Skeletal muscle satellite cell (primary cell): ENCODE measurements around the gene ZFYVE21.

Experiments
- H3K27me3 ChIP-seq: 2 replicates; pipeline ENCODE4 v1.7.0; 2013; ENCODE audit warnings: low read length; ENCODE audit not compliant: control insufficient read depth, insufficient read depth
- H3K36me3 ChIP-seq: 2 replicates; pipeline ENCODE4 v1.7.0; 2013; ENCODE audit warnings: mild to moderate bottlenecking, control low read depth, low read length; ENCODE audit not compliant: insufficient read depth
- H3K4me1 ChIP-seq: 2 replicates; pipeline ENCODE4 v1.7.0; 2013; ENCODE audit warnings: low read length; ENCODE audit not compliant: control insufficient read depth, insufficient read depth
- H3K4me2 ChIP-seq: 2 replicates; pipeline ENCODE4 v1.7.0; 2013; ENCODE audit warnings: mild to moderate bottlenecking, low read length
- H3K4me3 ChIP-seq: 2 replicates; pipeline ENCODE4 v1.7.0; 2013; ENCODE audit warnings: low read length
- H3K9ac ChIP-seq: 2 replicates; pipeline ENCODE4 v1.7.0; 2013; ENCODE audit warnings: mild to moderate bottlenecking, low read depth, low read length, moderate library complexity
- H3K9me3 ChIP-seq: replicated peaks from 2 replicates; pipeline ENCODE4 v1.7.0; 2013; ENCODE audit warnings: mild to moderate bottlenecking, control low read depth, low read length

ZFYVE21 gene

GRCh38 chr14:103710771-103711377 lies 4.7 kb upstream of the ZFYVE21 start:
- H3K27me3 ChIP-seq: no peaks in the 10 kb centered on the region
- peak overlapping the region; percentile 84 for H3K4me2 ChIP-seq
- H3K9me3 ChIP-seq: no peaks in the 10 kb centered on the region
- no peak overlapping the region for H3K4me3 ChIP-seq
- H3K9ac ChIP-seq: peak overlapping the region; percentile 44
- peaks cover 49% of the 10 kb centered on the region for H3K4me1 ChIP-seq
- peaks cover 35% of the 10 kb centered on the region for H3K36me3 ChIP-seq

GRCh38 chr14:103711516-103712431 lies 3.8 kb upstream of the ZFYVE21 start:
- Histone ChIP-seq H3K9ac (peak overlapping the region; percentile 44), H3K27me3 (no peaks in the 10 kb centered on the region), H3K36me3 (peaks cover 28% of the 10 kb centered on the region), H3K9me3 (no peaks in the 10 kb centered on the region), H3K4me3 (peak overlapping the region; percentile 36), H3K4me2 (peak overlapping the region; percentile 84), H3K4me1 (peaks cover 50% of the 10 kb centered on the region)

- Histone ChIP-seq H3K27me3 (no peaks in the 10 kb centered on the region), H3K9ac (peak overlapping the region; percentile 44), H3K4me1 (peaks cover 57% of the 10 kb centered on the region), H3K9me3 (no peaks in the 10 kb centered on the region), H3K36me3 (peaks cover 20% of the 10 kb centered on the region), H3K4me2 (peak overlapping the region; percentile 84), H3K4me3 (peak overlapping the region; percentile 36)
These were observed 2.9 kb upstream of the ZFYVE21 start for GRCh38 chr14:103712633-103713247.

- peaks cover 61% of the 10 kb centered on the region for H3K4me1 ChIP-seq
- H3K4me2 ChIP-seq: peak overlapping the region; percentile 84
- H3K27me3 ChIP-seq: no peaks in the 10 kb centered on the region
- peak overlapping the region; percentile 3 for H3K9ac ChIP-seq
- H3K4me3 ChIP-seq: no peak overlapping the region
- peaks cover 12% of the 10 kb centered on the region for H3K36me3 ChIP-seq
- no peaks in the 10 kb centered on the region for H3K9me3 ChIP-seq
These were observed 2.1 kb upstream of the ZFYVE21 start for GRCh38 chr14:103713304-103714062.

- H3K9ac ChIP-seq: peak overlapping the region; percentile 83
These were observed 1.4 kb upstream of the ZFYVE21 start for GRCh38 chr14:103714063-103714724.

GRCh38 chr14:103716091-103716801 lies 636 bp downstream of the ZFYVE21 start:
- Histone ChIP-seq H3K36me3 (no peaks in the 10 kb centered on the region), H3K4me1 (peaks cover 55% of the 10 kb centered on the region), H3K4me3 (peak overlapping the region; percentile 85), H3K27me3 (no peaks in the 10 kb centered on the region), H3K9ac (peak overlapping the region; percentile 79), H3K4me2 (peak overlapping the region; percentile 99), H3K9me3 (no peaks in the 10 kb centered on the region)

More at GRCh38 chr14:103714063-103714724, 1.4 kb upstream of the ZFYVE21 start:
- no peaks in the 10 kb centered on the region for H3K9me3 ChIP-seq
- peaks cover 58% of the 10 kb centered on the region for H3K4me1 ChIP-seq
- H3K27me3 ChIP-seq: no peaks in the 10 kb centered on the region
- H3K4me3 ChIP-seq: peak overlapping the region; percentile 74
- peak overlapping the region; percentile 84 for H3K4me2 ChIP-seq
- peaks cover 6% of the 10 kb centered on the region for H3K36me3 ChIP-seq

- peaks cover 55% of the 10 kb centered on the region for H3K4me1 ChIP-seq
- H3K36me3 ChIP-seq: no peaks in the 10 kb centered on the region
- H3K9ac ChIP-seq: peak overlapping the region; percentile 79
- no peaks in the 10 kb centered on the region for H3K9me3 ChIP-seq
- H3K4me3 ChIP-seq: peak overlapping the region; percentile 85
- no peaks in the 10 kb centered on the region for H3K27me3 ChIP-seq
- peak overlapping the region; percentile 99 for H3K4me2 ChIP-seq
These were observed 1.3 kb downstream of the ZFYVE21 start for GRCh38 chr14:103716899-103717411.

GRCh38 chr14:103718572-103718971 lies 3.0 kb downstream of the ZFYVE21 start:
- Histone ChIP-seq H3K27me3 (no peaks in the 10 kb centered on the region), H3K36me3 (no peaks in the 10 kb centered on the region), H3K9me3 (no peaks in the 10 kb centered on the region), H3K4me3 (no peak overlapping the region), H3K4me2 (peak overlapping the region; percentile 4), H3K4me1 (peaks cover 51% of the 10 kb centered on the region), H3K9ac (no peak overlapping the region)

GRCh38 chr14:103719751-103720150 lies 4.1 kb downstream of the ZFYVE21 start:
- H3K4me2 ChIP-seq: no peak overlapping the region
- no peaks in the 10 kb centered on the region for H3K36me3 ChIP-seq
- no peak overlapping the region for H3K4me3 ChIP-seq
- H3K4me1 ChIP-seq: peaks cover 53% of the 10 kb centered on the region
- H3K9me3 ChIP-seq: no peaks in the 10 kb centered on the region
- H3K27me3 ChIP-seq: no peaks in the 10 kb centered on the region
- no peak overlapping the region for H3K9ac ChIP-seq
